Mesothelial cell of epicardium (in vitro differentiated cells): Measurements from ENCODE around the gene NOL12. TPM values are rescaled to one million over a fixed set of nuclear protein-coding genes. Genes with fewer than 3 reads are reported as not detected.

Source experiments
- DNase-seq, 2 experiments: peaks; one replicate each; pipeline ENCODE4 v3.0.0; 2021; ENCODE audit warnings: low spot score in 2 of 2; ENCODE audit not compliant: unreplicated experiment in 2 of 2
- H3K27ac Mint-ChIP-seq: 2 replicates; pipeline ENCODE4 v1.8.0; 2021; ENCODE audit warnings: mixed read lengths
- H3K27me3 Mint-ChIP-seq: 2 replicates; pipeline ENCODE4 v1.8.0; 2021; ENCODE audit warnings: low read depth, mixed read lengths
- H3K36me3 Mint-ChIP-seq: 2 replicates; pipeline ENCODE4 v1.8.0; 2021; ENCODE audit warnings: mixed read lengths
- H3K4me1 Mint-ChIP-seq: 2 replicates; pipeline ENCODE4 v1.8.0; 2021; ENCODE audit warnings: mixed read lengths
- H3K4me3 Mint-ChIP-seq: 2 replicates; pipeline ENCODE4 v1.8.0; 2021; ENCODE audit warnings: mild to moderate bottlenecking, moderate library complexity, mixed read lengths
- H3K9me3 Mint-ChIP-seq: 2 replicates; pipeline ENCODE4 v1.8.0; 2021; ENCODE audit warnings: mixed read lengths
- CTCF ChIP-seq: fragments of 200-600 bp; sonication (generic); IDR thresholded peaks from one replicate; pipeline ENCODE4 v1.5.0; 2021; ENCODE audit warnings: antibody characterized with exemption; ENCODE audit not compliant: unreplicated experiment
- total RNA-seq: library from RNA; stranded (reverse); gene quantifications from 3 replicates; pipeline ENCODE4 v1.2.1, GENCODE V29; 2021

The NOL12 gene
- total RNA-seq, 1 donor from 2014 or later, result 25.2 TPM

- Mint-ChIP-seq H3K36me3 (peaks cover 5% of the 10 kb centered on the region), H3K4me3 (peak overlapping the region; percentile 87), H3K4me1 (peaks cover 21% of the 10 kb centered on the region), H3K27ac (peak overlapping the region; percentile 91), H3K9me3 (no peaks in the 10 kb centered on the region), H3K27me3 (no peaks in the 10 kb centered on the region)
- DNase-seq, result no peak
- no peak for TF ChIP-seq CTCF
These were observed 46.2 kb upstream of the NOL12 start for GRCh38 chr22:37639771-37640590.

GRCh38 chr22:37640591-37641560 is 45.3 kb upstream of the NOL12 start:
- H3K9me3 Mint-ChIP-seq, result no peaks in the 10 kb centered on the region
- DNase-seq, result no peak

GRCh38 chr22:37641561-37641949 is 44.6 kb upstream of the NOL12 start:
- no peak for DNase-seq
- Mint-ChIP-seq H3K36me3 (peaks cover 5% of the 10 kb centered on the region), H3K9me3 (no peaks in the 10 kb centered on the region), H3K4me3 (peak overlapping the region; percentile 34), H3K4me1 (peaks cover 19% of the 10 kb centered on the region), H3K27me3 (no peaks in the 10 kb centered on the region), H3K27ac (no peak overlapping the region)
- no peak for TF ChIP-seq CTCF

More at GRCh38 chr22:37640591-37641560, 45.3 kb upstream of the NOL12 start:
- no peak for TF ChIP-seq CTCF
- H3K36me3 Mint-ChIP-seq, result peaks cover 5% of the 10 kb centered on the region
- no peaks in the 10 kb centered on the region for H3K27me3 Mint-ChIP-seq
- peaks cover 19% of the 10 kb centered on the region for H3K4me1 Mint-ChIP-seq
- no peak overlapping the region for H3K27ac Mint-ChIP-seq
- H3K4me3 Mint-ChIP-seq, result peak overlapping the region; percentile 87

- Mint-ChIP-seq H3K9me3 (no peaks in the 10 kb centered on the region), H3K4me1 (peaks cover 17% of the 10 kb centered on the region), H3K36me3 (peaks cover 10% of the 10 kb centered on the region), H3K27me3 (no peaks in the 10 kb centered on the region), H3K4me3 (no peak overlapping the region), H3K27ac (peak overlapping the region; percentile 59)
- peak; percentile 69 to 95 for DNase-seq
- TF ChIP-seq CTCF, result peak; percentile 93
These were observed 42.8 kb upstream of the NOL12 start for GRCh38 chr22:37643225-37643847.

GRCh38 chr22:37647317-37647716 is 38.8 kb upstream of the NOL12 start:
- TF ChIP-seq CTCF, result no peak
- Mint-ChIP-seq H3K27me3 (no peaks in the 10 kb centered on the region), H3K9me3 (no peaks in the 10 kb centered on the region), H3K27ac (no peak overlapping the region), H3K4me1 (peaks cover 5% of the 10 kb centered on the region), H3K4me3 (no peak overlapping the region), H3K36me3 (peaks cover 24% of the 10 kb centered on the region)
- no peak for DNase-seq
